ENCODE results near the gene EOLA2.
"Not testable (repeated sequence)": the region's sequence is repeated elsewhere in the genome, so short reads cannot be mapped to it uniquely, and the experiment has no call there.

Gene EOLA2

DNA sequence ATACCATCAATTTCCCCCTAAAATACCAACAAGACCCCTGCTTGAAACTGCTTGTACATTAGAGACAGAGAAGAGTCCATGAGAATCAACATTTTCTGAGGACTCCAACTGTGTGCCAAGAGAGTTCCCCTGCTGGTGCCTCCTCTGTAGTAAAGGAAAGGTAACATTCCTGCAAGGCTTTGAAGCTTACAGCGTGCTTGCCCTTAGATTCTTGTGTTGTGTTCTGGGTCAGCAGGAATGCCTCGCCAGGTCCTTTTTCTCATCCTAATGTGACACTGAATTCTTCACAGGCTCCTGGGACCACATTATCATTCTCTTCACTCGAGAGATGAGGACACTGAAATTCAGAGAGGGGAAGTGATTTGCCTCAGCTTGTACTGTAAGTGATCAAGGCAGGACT is 9.7 kb upstream of the EOLA2 start (continued):
- TF ChIP-seq, protein P1, sequence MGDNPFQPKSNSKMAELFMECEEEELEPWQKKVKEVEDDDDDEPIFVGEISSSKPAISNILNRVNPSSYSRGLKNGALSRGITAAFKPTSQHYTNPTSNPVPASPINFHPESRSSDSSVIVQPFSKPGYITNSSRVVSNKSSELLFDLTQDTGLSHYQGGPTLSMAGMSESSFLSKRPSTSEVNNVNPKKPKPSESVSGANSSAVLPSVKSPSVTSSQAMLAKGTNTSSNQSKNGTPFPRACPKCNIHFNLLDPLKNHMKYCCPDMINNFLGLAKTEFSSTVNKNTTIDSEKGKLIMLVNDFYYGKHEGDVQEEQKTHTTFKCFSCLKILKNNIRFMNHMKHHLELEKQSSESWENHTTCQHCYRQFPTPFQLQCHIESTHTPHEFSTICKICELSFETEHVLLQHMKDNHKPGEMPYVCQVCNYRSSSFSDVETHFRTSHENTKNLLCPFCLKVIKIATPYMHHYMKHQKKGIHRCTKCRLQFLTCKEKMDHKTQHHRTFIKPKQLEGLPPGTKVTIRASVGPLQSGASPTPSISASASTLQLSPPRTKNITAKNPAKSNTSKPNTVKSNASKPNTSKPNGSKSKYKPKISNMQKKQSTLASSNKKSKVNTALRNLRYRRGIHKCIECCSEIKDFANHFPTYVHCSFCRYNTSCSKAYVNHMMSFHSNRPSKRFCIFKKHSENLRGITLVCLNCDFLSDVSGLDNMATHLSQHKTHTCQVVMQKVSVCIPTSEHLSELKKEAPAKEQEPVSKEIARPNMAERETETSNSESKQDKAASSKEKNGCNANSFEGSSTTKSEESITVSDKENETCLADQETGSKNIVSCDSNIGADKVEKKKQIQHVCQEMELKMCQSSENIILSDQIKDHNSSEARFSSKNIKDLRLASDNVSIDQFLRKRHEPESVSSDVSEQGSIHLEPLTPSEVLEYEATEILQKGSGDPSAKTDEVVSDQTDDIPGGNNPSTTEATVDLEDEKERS (tag by site-specific recombination; IDR thresholded peaks at IDR 0.05), result no peak
- TF ChIP-seq ZFP69B (tag by site-specific recombination; IDR thresholded peaks at IDR 0.05), result no peak
- no peak for TF ChIP-seq BCL11A (tag by site-specific recombination; IDR thresholded peaks at IDR 0.05; ENCODE audit: low read depth)
- no peak for TF ChIP-seq ZNF830 (tag by site-specific recombination; IDR thresholded peaks at IDR 0.05; ENCODE audit: low read depth)
- TF ChIP-seq ZNF501 (tag by site-specific recombination; IDR thresholded peaks at IDR 0.05), result no peak
- TF ChIP-seq ZNF292 (tag by site-specific recombination; IDR thresholded peaks at IDR 0.05; ENCODE audit: borderline replicate concordance, low read depth), result no peak
- TF ChIP-seq ZFP3 (tag by site-specific recombination; IDR thresholded peaks at IDR 0.05; ENCODE audit: low read depth), result no peak
- TF ChIP-seq ZNF174 (tag by site-specific recombination; IDR thresholded peaks at IDR 0.05), result no peak
- TF ChIP-seq ZNF19 (tag by site-specific recombination; IDR thresholded peaks at IDR 0.05; ENCODE audit: low read depth), result no peak

DNA sequence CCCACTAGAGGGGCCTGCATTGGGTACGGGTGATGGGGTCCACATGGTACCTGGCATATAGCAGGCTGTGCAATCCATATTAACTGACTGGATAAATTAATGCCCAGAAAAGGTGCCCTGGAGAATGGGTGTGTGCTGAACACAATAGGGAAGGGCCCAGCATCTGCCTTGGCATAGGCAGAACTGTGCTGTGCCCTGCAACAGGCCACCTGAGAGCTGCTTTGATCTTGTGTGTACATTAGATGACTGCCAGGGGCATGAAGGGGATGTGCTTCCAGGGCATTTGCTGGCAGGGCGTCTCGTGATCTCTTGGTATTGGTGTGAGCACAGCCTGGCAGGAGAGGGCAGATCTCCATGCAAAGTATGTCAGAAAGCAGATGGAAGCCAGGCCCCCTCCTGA is 8.6 kb upstream of the EOLA2 start:
- CTCF ChIA-PET; H3K4me3 ChIP-seq (ENCODE audit: low read depth, low read length); H3K9me3 ChIP-seq (ENCODE audit: control insufficient read depth, insufficient read depth, low read depth, low read length); H3K4me1 ChIP-seq (ENCODE audit: control insufficient read depth, insufficient read depth, low read length); POLR2A ChIA-PET; H3K27ac ChIP-seq (ENCODE audit: extremely low read depth, low read depth, low read length): not testable (repeated sequence)
- H3K36me3 ChIP-seq (ENCODE audit: control insufficient read depth in 2 of 2, insufficient read depth in 1 of 2, low read length in 2 of 2), result peaks cover 0 to 52% of the 10 kb centered on the region in 2 experiments; a peak in 2 of 3 replicates

DNA sequence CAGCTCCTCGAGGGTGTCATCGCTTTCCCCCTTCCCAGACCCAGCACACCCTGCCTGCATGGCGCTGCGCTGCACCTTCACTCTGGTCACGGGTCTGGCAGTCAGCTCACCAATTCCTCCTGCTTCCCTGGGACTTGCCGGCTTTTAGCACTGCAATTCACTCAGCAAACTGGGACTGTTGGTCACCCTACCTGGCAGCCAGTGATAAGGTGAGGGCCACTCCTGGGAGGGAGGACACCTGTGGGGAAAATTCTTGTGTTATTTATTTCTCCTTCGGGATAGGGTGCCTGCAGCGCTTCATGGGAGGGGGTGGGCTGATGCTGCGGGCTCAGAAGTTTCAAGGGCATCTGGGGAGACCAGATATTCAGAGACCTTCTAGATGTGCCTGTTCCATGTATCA is 7.5 kb upstream of the EOLA2 start:
- H3K4me1 ChIP-seq (ENCODE audit: control insufficient read depth, insufficient read depth, low read length); CTCF ChIA-PET; H3K4me3 ChIP-seq (ENCODE audit: low read depth, low read length); H3K27ac ChIP-seq (ENCODE audit: extremely low read depth, low read depth, low read length); POLR2A ChIA-PET; H3K9me3 ChIP-seq (ENCODE audit: control insufficient read depth, insufficient read depth, low read depth, low read length): not testable (repeated sequence)
- peaks cover 0 to 49% of the 10 kb centered on the region in 2 experiments; a peak in 2 of 3 replicates for H3K36me3 ChIP-seq (ENCODE audit: control insufficient read depth in 2 of 2, insufficient read depth in 1 of 2, low read length in 2 of 2)

DNA sequence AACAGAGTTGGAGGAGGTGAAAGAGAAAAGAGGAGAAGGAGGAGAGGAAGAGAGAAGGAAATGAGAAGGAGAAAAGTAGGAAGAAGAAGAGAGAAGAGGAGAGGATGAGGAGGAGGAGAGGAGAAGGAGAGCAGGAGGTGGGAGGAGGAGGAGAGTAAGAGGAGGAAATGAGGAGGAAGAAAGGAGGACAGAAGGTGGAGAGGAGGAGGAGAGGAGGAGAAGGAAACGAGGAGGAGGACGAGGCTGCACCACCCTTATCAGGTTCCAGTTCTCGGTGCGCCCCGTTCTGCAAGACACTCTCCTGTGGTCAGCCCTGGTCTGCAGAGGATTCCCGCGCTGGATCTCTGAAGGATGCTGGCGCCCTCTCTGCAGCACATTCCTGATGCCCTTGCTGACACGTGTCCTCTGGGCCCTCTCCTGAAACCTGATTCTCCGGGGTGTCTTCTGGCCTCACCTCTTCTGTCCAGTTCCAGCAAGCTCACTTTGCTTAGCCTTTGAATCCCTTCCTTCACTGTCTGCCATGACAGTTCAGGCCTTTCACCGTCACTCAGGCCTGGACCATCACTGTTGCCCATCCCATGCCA is 6.9 kb upstream of the EOLA2 start:
- H3K9me3 ChIP-seq (ENCODE audit: control insufficient read depth, insufficient read depth, low read depth, low read length); H3K4me3 ChIP-seq (ENCODE audit: low read depth, low read length); CTCF ChIA-PET; POLR2A ChIA-PET; H3K27ac ChIP-seq (ENCODE audit: extremely low read depth, low read depth, low read length); H3K4me1 ChIP-seq (ENCODE audit: control insufficient read depth, insufficient read depth, low read length): not testable (repeated sequence)
- TF ChIP-seq PRDM1 (tag by site-specific recombination; IDR thresholded peaks at IDR 0.05) (0 out of 2 replicates have a peak, but pooled peaks have one; percentile 2), EGR2 (tag by site-specific recombination; IDR thresholded peaks at IDR 0.05; ENCODE audit: low read depth) (peak; percentile 62; the same call in 1 of the 2 replicates), ZNF366 (tag by site-specific recombination; conservative IDR thresholded peaks at IDR 0.05) (peak; percentile 72), ZFHX2 (tag by site-specific recombination; conservative IDR thresholded peaks at IDR 0.05) (0 out of 2 replicates have a peak, but pooled peaks have one; percentile 34)
- peaks cover 0 to 49% of the 10 kb centered on the region in 2 experiments; a peak in 2 of 3 replicates for H3K36me3 ChIP-seq (ENCODE audit: control insufficient read depth in 2 of 2, insufficient read depth in 1 of 2, low read length in 2 of 2)

DNA sequence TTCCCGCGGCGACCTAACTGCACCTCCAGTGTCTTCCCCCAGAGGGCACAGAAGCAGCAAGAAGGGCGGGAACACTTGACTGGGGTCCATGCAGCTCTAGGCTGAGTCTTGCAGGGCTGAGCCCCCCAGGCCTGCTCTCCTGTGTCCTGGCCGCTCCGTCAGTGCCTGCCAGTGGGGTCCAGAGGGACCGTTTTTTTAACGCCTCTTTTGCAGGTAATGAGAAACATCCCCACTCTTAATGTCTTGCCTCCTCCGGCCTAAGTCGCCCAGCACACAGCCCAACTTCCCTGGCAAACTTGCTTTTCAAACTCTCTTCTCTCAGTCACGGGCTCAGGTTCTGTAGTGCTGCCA is 2.4 kb upstream of the EOLA2 start:
- not testable (repeated sequence) for H3K9me3 ChIP-seq (ENCODE audit: control insufficient read depth, insufficient read depth, low read depth, low read length); H3K4me1 ChIP-seq (ENCODE audit: control insufficient read depth, insufficient read depth, low read length); H3K27ac ChIP-seq (ENCODE audit: extremely low read depth, low read depth, low read length); H3K4me3 ChIP-seq (ENCODE audit: low read depth, low read length)
- TF ChIP-seq GLIS1 (tag by site-specific recombination; IDR thresholded peaks at IDR 0.05) (peak; percentile 47; the same call in 1 of the 2 replicates), ZNF335 (tag by site-specific recombination; conservative IDR thresholded peaks at IDR 0.05) (peak; percentile 79)
- TF ChIP-seq, protein P2, sequence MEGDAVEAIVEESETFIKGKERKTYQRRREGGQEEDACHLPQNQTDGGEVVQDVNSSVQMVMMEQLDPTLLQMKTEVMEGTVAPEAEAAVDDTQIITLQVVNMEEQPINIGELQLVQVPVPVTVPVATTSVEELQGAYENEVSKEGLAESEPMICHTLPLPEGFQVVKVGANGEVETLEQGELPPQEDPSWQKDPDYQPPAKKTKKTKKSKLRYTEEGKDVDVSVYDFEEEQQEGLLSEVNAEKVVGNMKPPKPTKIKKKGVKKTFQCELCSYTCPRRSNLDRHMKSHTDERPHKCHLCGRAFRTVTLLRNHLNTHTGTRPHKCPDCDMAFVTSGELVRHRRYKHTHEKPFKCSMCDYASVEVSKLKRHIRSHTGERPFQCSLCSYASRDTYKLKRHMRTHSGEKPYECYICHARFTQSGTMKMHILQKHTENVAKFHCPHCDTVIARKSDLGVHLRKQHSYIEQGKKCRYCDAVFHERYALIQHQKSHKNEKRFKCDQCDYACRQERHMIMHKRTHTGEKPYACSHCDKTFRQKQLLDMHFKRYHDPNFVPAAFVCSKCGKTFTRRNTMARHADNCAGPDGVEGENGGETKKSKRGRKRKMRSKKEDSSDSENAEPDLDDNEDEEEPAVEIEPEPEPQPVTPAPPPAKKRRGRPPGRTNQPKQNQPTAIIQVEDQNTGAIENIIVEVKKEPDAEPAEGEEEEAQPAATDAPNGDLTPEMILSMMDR (tag by site-specific recombination; IDR thresholded peaks at IDR 0.05), result peak; percentile 76
- TF ChIP-seq, protein P3, sequence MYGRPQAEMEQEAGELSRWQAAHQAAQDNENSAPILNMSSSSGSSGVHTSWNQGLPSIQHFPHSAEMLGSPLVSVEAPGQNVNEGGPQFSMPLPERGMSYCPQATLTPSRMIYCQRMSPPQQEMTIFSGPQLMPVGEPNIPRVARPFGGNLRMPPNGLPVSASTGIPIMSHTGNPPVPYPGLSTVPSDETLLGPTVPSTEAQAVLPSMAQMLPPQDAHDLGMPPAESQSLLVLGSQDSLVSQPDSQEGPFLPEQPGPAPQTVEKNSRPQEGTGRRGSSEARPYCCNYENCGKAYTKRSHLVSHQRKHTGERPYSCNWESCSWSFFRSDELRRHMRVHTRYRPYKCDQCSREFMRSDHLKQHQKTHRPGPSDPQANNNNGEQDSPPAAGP (tag by site-specific recombination; IDR thresholded peaks at IDR 0.05), result peak; percentile 2; the same call in 1 of the 2 replicates
- H3K36me3 ChIP-seq (ENCODE audit: control insufficient read depth in 2 of 2, insufficient read depth in 1 of 2, low read length in 2 of 2), result peaks cover 0 to 15% of the 10 kb centered on the region in 2 experiments; a peak in 2 of 3 replicates
- ChIA-PET POLR2A (interaction anchor here (1.3 to 3.8 kb wide), 3 partner anchors 400 to 753 kb away, joined by 5 to 51 read pairs (median 21); partner anchors contain the start of genes EOLA1, MAMLD1 and MTMR1), CTCF (interaction anchor here (0.6 to 2.1 kb wide), 9 partner anchors 9 to 781 kb away, joined by 3 to 11 read pairs (median 4); no protein-coding TSS in a partner anchor)
